ENCODE results near the gene ATXN1. TPM values are rescaled to one million over a fixed set of nuclear protein-coding genes. Genes with fewer than 3 reads are reported as not detected.

Gene ATXN1
- total and polyA plus RNA-seq, 2 of the 8 experiments (the other 6 are each of a cell fraction or from before 2014, with no cell fraction given) = 1.6 to 4.0 TPM

DNA sequence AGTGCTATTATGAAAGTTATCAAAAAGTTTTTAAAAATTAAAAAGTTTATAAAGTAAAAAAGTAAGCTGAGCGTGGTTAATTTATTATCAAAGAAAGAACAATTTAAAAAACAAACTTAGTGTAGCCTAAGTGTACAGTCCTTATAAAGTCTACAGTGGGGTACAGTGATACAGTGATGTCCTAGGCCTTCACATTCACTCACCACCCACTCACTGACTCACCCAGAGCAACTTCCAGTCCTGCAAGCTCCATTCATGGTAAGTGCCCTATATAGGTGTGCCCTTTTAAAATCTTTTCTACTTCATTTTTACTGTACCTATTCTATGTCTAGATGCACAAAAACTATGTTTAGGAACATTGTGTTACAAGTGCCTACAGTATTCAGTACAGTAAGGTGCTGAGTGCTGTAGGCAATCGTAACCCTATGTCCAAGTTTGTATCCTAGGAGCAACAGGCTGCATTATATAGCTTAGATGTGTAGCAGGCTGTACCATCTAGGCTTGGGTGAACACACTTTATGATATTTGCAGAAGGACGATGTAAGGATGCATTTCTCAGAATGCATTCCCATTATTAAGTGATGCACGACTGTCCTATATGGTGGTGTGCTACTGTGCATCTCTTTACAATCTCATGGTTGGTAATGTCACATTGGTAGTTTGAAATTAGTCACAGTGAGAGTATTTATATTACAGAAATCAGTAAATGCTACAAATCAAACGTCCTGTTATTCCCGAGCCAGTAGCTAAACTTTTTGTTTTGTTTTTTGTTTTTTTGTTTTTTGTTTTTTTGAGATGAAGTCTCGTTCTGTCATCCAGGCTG is 364.6 kb downstream of the ATXN1 start (continued):
- TF ChIP-seq USF2 (IDR thresholded peaks at IDR 0.05; ENCODE audit: low read length) (no peak), TEAD4 (IDR thresholded peaks at IDR 0.05; ENCODE audit: low read depth, low read length) (no peak), ATF3 (IDR thresholded peaks at IDR 0.05; ENCODE audit: insufficient read depth, low read depth, low read length) (no peak), KDM5A (IDR thresholded peaks at IDR 0.05; ENCODE audit: low read length) (no peak), KDM1A (IDR thresholded peaks at IDR 0.05; ENCODE audit: borderline replicate concordance, low read length) (no peak), TAF7 (optimal IDR thresholded peaks at IDR 0.05; ENCODE audit: borderline replicate concordance, low read depth, low read length) (no peak), E2F6 (IDR thresholded peaks at IDR 0.05) (no peak)
- TF ChIP-seq, protein P1, sequence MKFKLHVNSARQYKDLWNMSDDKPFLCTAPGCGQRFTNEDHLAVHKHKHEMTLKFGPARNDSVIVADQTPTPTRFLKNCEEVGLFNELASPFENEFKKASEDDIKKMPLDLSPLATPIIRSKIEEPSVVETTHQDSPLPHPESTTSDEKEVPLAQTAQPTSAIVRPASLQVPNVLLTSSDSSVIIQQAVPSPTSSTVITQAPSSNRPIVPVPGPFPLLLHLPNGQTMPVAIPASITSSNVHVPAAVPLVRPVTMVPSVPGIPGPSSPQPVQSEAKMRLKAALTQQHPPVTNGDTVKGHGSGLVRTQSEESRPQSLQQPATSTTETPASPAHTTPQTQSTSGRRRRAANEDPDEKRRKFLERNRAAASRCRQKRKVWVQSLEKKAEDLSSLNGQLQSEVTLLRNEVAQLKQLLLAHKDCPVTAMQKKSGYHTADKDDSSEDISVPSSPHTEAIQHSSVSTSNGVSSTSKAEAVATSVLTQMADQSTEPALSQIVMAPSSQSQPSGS (IDR thresholded peaks at IDR 0.05; ENCODE audit: low read length) = no peak
